ENCODE data around the gene SPPL2C.

SPPL2C gene

GRCh38 chr17:45845376-45846185 lies 900 bp downstream of the SPPL2C start:
- Histone ChIP-seq H3K9me3 (ENCODE audit: control insufficient read depth, low read depth, low read length) (no peaks in the 10 kb centered on the region), H3K36me3 (ENCODE audit: control insufficient read depth, low read depth, low read length) (no peaks in the 10 kb centered on the region), H3K4me1 (ENCODE audit: control insufficient read depth, low read depth, low read length) (no peaks in the 10 kb centered on the region), H3K9ac (ENCODE audit: low read length) (no peak overlapping the region), H3K4me3 (ENCODE audit: low read length) (no peak overlapping the region), H3K27me3 (ENCODE audit: control insufficient read depth, insufficient read depth, low read length) (no peaks in the 10 kb centered on the region), H3K27ac (ENCODE audit: low read length) (no peak overlapping the region)

GRCh38 chr17:45846223-45846622 lies 1.5 kb downstream of the SPPL2C start:
- Histone ChIP-seq H3K9ac (ENCODE audit: low read length) (no peak overlapping the region), H3K36me3 (ENCODE audit: control insufficient read depth, low read depth, low read length) (no peaks in the 10 kb centered on the region), H3K27me3 (ENCODE audit: control insufficient read depth, insufficient read depth, low read length) (no peaks in the 10 kb centered on the region), H3K4me1 (ENCODE audit: control insufficient read depth, low read depth, low read length) (no peaks in the 10 kb centered on the region), H3K27ac (ENCODE audit: low read length) (no peak overlapping the region), H3K9me3 (ENCODE audit: control insufficient read depth, low read depth, low read length) (no peaks in the 10 kb centered on the region), H3K4me3 (ENCODE audit: low read length) (no peak overlapping the region)

GRCh38 chr17:45846646-45847045 lies 2.0 kb downstream of the SPPL2C start:
- Histone ChIP-seq H3K9me3 (ENCODE audit: control insufficient read depth, low read depth, low read length) (no peaks in the 10 kb centered on the region), H3K4me1 (ENCODE audit: control insufficient read depth, low read depth, low read length) (no peaks in the 10 kb centered on the region), H3K27me3 (ENCODE audit: control insufficient read depth, insufficient read depth, low read length) (no peaks in the 10 kb centered on the region)

GRCh38 chr17:45847101-45847500 lies 2.4 kb downstream of the SPPL2C start:
- H3K36me3 ChIP-seq (ENCODE audit: control insufficient read depth, low read depth, low read length), result no peaks in the 10 kb centered on the region
- no peak overlapping the region for H3K27ac ChIP-seq (ENCODE audit: low read length)
- H3K9ac ChIP-seq (ENCODE audit: low read length), result no peak overlapping the region
- H3K27me3 ChIP-seq (ENCODE audit: control insufficient read depth, insufficient read depth, low read length), result peaks cover under 1% of the 10 kb centered on the region
- H3K4me1 ChIP-seq (ENCODE audit: control insufficient read depth, low read depth, low read length), result no peaks in the 10 kb centered on the region
- no peak overlapping the region for H3K4me3 ChIP-seq (ENCODE audit: low read length)
- no peaks in the 10 kb centered on the region for H3K9me3 ChIP-seq (ENCODE audit: control insufficient read depth, low read depth, low read length)

More at GRCh38 chr17:45846646-45847045, 2.0 kb downstream of the SPPL2C start:
- H3K27ac ChIP-seq (ENCODE audit: low read length), result no peak overlapping the region
- H3K4me3 ChIP-seq (ENCODE audit: low read length), result no peak overlapping the region
- no peak overlapping the region for H3K9ac ChIP-seq (ENCODE audit: low read length)
- no peaks in the 10 kb centered on the region for H3K36me3 ChIP-seq (ENCODE audit: control insufficient read depth, low read depth, low read length)

- Histone ChIP-seq H3K9me3 (ENCODE audit: control insufficient read depth, low read depth, low read length) (no peaks in the 10 kb centered on the region), H3K27ac (ENCODE audit: low read length) (no peak overlapping the region), H3K4me1 (ENCODE audit: control insufficient read depth, low read depth, low read length) (no peaks in the 10 kb centered on the region), H3K9ac (ENCODE audit: low read length) (no peak overlapping the region), H3K36me3 (ENCODE audit: control insufficient read depth, low read depth, low read length) (no peaks in the 10 kb centered on the region), H3K4me3 (ENCODE audit: low read length) (no peak overlapping the region), H3K27me3 (ENCODE audit: control insufficient read depth, insufficient read depth, low read length) (peaks cover 4% of the 10 kb centered on the region)
Observed at GRCh38 chr17:45847747-45848146, 3.1 kb downstream of the SPPL2C start.

GRCh38 chr17:45848405-45848804 lies 3.7 kb downstream of the SPPL2C start:
- H3K36me3 ChIP-seq (ENCODE audit: control insufficient read depth, low read depth, low read length), result no peaks in the 10 kb centered on the region
- H3K9ac ChIP-seq (ENCODE audit: low read length), result no peak overlapping the region
- H3K4me1 ChIP-seq (ENCODE audit: control insufficient read depth, low read depth, low read length), result no peaks in the 10 kb centered on the region
- H3K27me3 ChIP-seq (ENCODE audit: control insufficient read depth, insufficient read depth, low read length), result peaks cover 4% of the 10 kb centered on the region
- H3K4me3 ChIP-seq (ENCODE audit: low read length), result no peak overlapping the region
- no peak overlapping the region for H3K27ac ChIP-seq (ENCODE audit: low read length)
- no peaks in the 10 kb centered on the region for H3K9me3 ChIP-seq (ENCODE audit: control insufficient read depth, low read depth, low read length)

- no peak overlapping the region for H3K9ac ChIP-seq (ENCODE audit: low read length)
- H3K4me1 ChIP-seq (ENCODE audit: control insufficient read depth, low read depth, low read length), result no peaks in the 10 kb centered on the region
- H3K36me3 ChIP-seq (ENCODE audit: control insufficient read depth, low read depth, low read length), result no peaks in the 10 kb centered on the region
- H3K27ac ChIP-seq (ENCODE audit: low read length), result no peak overlapping the region
- H3K27me3 ChIP-seq (ENCODE audit: control insufficient read depth, insufficient read depth, low read length), result peaks cover 4% of the 10 kb centered on the region
- no peaks in the 10 kb centered on the region for H3K9me3 ChIP-seq (ENCODE audit: control insufficient read depth, low read depth, low read length)
- no peak overlapping the region for H3K4me3 ChIP-seq (ENCODE audit: low read length)
Observed at GRCh38 chr17:45848868-45849535, 4.3 kb downstream of the SPPL2C start.

GRCh38 chr17:45849536-45849990 lies 4.9 kb downstream of the SPPL2C start:
- H3K27me3 ChIP-seq (ENCODE audit: control insufficient read depth, insufficient read depth, low read length), result peaks cover 4% of the 10 kb centered on the region
- H3K4me1 ChIP-seq (ENCODE audit: control insufficient read depth, low read depth, low read length), result no peaks in the 10 kb centered on the region
- no peaks in the 10 kb centered on the region for H3K9me3 ChIP-seq (ENCODE audit: control insufficient read depth, low read depth, low read length)
- no peak overlapping the region for H3K9ac ChIP-seq (ENCODE audit: low read length)
- no peak overlapping the region for H3K4me3 ChIP-seq (ENCODE audit: low read length)
- no peak overlapping the region for H3K27ac ChIP-seq (ENCODE audit: low read length)
- H3K36me3 ChIP-seq (ENCODE audit: control insufficient read depth, low read depth, low read length), result no peaks in the 10 kb centered on the region

GRCh38 chr17:45850011-45850410 lies 5.3 kb downstream of the SPPL2C start:
- no peaks in the 10 kb centered on the region for H3K4me1 ChIP-seq (ENCODE audit: control insufficient read depth, low read depth, low read length)

GRCh38 chr17:45850468-45850867 lies 5.8 kb downstream of the SPPL2C start:
- H3K4me3 ChIP-seq (ENCODE audit: low read length), result no peak overlapping the region
- peaks cover 4% of the 10 kb centered on the region for H3K27me3 ChIP-seq (ENCODE audit: control insufficient read depth, insufficient read depth, low read length)
- no peaks in the 10 kb centered on the region for H3K9me3 ChIP-seq (ENCODE audit: control insufficient read depth, low read depth, low read length)
- no peak overlapping the region for H3K27ac ChIP-seq (ENCODE audit: low read length)
- no peak overlapping the region for H3K9ac ChIP-seq (ENCODE audit: low read length)
- no peaks in the 10 kb centered on the region for H3K36me3 ChIP-seq (ENCODE audit: control insufficient read depth, low read depth, low read length)
- no peaks in the 10 kb centered on the region for H3K4me1 ChIP-seq (ENCODE audit: control insufficient read depth, low read depth, low read length)

More at GRCh38 chr17:45850011-45850410, 5.3 kb downstream of the SPPL2C start:
- Histone ChIP-seq H3K4me3 (ENCODE audit: low read length) (no peak overlapping the region), H3K9ac (ENCODE audit: low read length) (no peak overlapping the region), H3K27me3 (ENCODE audit: control insufficient read depth, insufficient read depth, low read length) (peaks cover 4% of the 10 kb centered on the region), H3K36me3 (ENCODE audit: control insufficient read depth, low read depth, low read length) (no peaks in the 10 kb centered on the region), H3K9me3 (ENCODE audit: control insufficient read depth, low read depth, low read length) (no peaks in the 10 kb centered on the region), H3K27ac (ENCODE audit: low read length) (no peak overlapping the region)

- H3K36me3 ChIP-seq (ENCODE audit: control insufficient read depth, low read depth, low read length), result no peaks in the 10 kb centered on the region
- H3K27ac ChIP-seq (ENCODE audit: low read length), result no peak overlapping the region
- no peaks in the 10 kb centered on the region for H3K9me3 ChIP-seq (ENCODE audit: control insufficient read depth, low read depth, low read length)
- no peak overlapping the region for H3K9ac ChIP-seq (ENCODE audit: low read length)
- no peak overlapping the region for H3K4me3 ChIP-seq (ENCODE audit: low read length)
- peaks cover 4% of the 10 kb centered on the region for H3K27me3 ChIP-seq (ENCODE audit: control insufficient read depth, insufficient read depth, low read length)
- H3K4me1 ChIP-seq (ENCODE audit: control insufficient read depth, low read depth, low read length), result no peaks in the 10 kb centered on the region
Observed at GRCh38 chr17:45851022-45851421, 6.3 kb downstream of the SPPL2C start.

Measured in iPS-18a (cell line).